Muscle of leg (tissue), 11 donors: ENCODE measurements around the gene MAP3K5. TPM values are rescaled to one million over a fixed set of nuclear protein-coding genes. Genes with fewer than 3 reads are reported as not detected.

Experiments
- DNase-seq: peaks from one replicate; pipeline ENCODE4 v3.0.0; 2013
- H3K27ac ChIP-seq: one replicate; pipeline ENCODE4 v1.5.1; 2013; ENCODE audit warnings: mild to moderate bottlenecking, low read length, control low read depth
- H3K27me3 ChIP-seq: one replicate; pipeline ENCODE4 v1.6.1; 2013; ENCODE audit warnings: low read length; ENCODE audit not compliant: control insufficient read depth, insufficient read depth
- H3K36me3 ChIP-seq: one replicate; pipeline ENCODE4 v1.6.1; 2013; ENCODE audit warnings: low read length; ENCODE audit not compliant: control insufficient read depth, insufficient read depth
- H3K4me1 ChIP-seq: one replicate; pipeline ENCODE4 v1.6.1; 2013; ENCODE audit warnings: low read length; ENCODE audit not compliant: control insufficient read depth, insufficient read depth
- H3K4me3 ChIP-seq: one replicate; pipeline ENCODE4 v1.5.1; 2013; ENCODE audit warnings: low read length, control low read depth
- H3K9me3 ChIP-seq: replicated peaks from 2 replicates; pipeline ENCODE4 v1.6.1; 2013; ENCODE audit warnings: low read depth, low read length; ENCODE audit not compliant: control insufficient read depth
- WGBS: methylation state at CpG from one replicate; pipeline ENCODE4 v1.1.5; 2013; ENCODE audit warnings: missing lambda C conversion rate; ENCODE audit not compliant: insufficient coverage; 5-methylcytosine and 5-hydroxymethylcytosine counted together
- polyA plus RNA-seq, 8 donors: library from polyadenylated mRNA; unstranded; fragments of 120-200 nt; gene quantifications; one replicate each; pipeline versions ENCODE4 v1.2.1 to v1.2.3, GENCODE V29; 2013; ENCODE audit warnings: inconsistent platforms in 1 of 8, low replicate concordance in 1 of 8; ENCODE audit not compliant: insufficient read length in 8 of 8, insufficient read depth in 1 of 8
- total RNA-seq: library from RNA; stranded (reverse); fragments of 120-200 nt; gene quantifications from one replicate; pipeline ENCODE4 v1.2.4, GENCODE V29; 2013

Gene MAP3K5
- total and polyA plus RNA-seq, 9 donors, result 1.6 to 3.3 (median 2.1) TPM

GRCh38 chr6:136635615-136636014 is 156.7 kb downstream of the MAP3K5 start:
- Histone ChIP-seq H3K27ac (no peak overlapping the region), H3K4me3 (no peak overlapping the region), H3K27me3 (no peaks in the 10 kb centered on the region), H3K4me1 (no peaks in the 10 kb centered on the region), H3K9me3 (no peaks in the 10 kb centered on the region), H3K36me3 (peaks cover 2% of the 10 kb centered on the region)
- no peak for DNase-seq
- WGBS, result no CpG with 5 or more reads among the region's 4 CpGs

GRCh38 chr6:136633355-136633754 is 158.9 kb downstream of the MAP3K5 start:
- H3K4me1 ChIP-seq, result no peaks in the 10 kb centered on the region

DNA sequence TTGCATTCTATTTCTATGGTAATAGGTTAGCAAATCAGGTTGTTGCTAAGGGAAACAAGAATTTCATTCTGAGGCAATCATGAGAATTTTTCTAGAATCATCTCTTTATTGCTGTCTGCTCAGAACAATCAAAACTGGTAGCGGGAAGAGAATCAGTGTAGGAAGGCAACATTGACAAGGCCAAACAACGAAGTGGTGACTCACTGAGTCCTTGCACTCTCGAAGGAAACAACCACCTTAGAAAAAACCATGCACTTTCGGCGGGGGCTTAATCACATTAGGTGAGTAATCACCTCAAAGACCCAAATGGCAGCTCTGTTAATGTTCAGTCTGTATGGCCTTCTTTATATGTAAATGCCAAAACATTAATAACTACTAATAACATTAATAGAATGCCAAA is 163.3 kb downstream of the MAP3K5 start:
- Histone ChIP-seq H3K4me3 (no peak overlapping the region), H3K9me3 (no peaks in the 10 kb centered on the region), H3K27ac (no peak overlapping the region), H3K27me3 (no peaks in the 10 kb centered on the region), H3K4me1 (no peaks in the 10 kb centered on the region), H3K36me3 (no peaks in the 10 kb centered on the region)
- no peak for DNase-seq
- 67% methylated on average over 3 of the region's 5 CpGs for WGBS

More at GRCh38 chr6:136633355-136633754, 158.9 kb downstream of the MAP3K5 start:
- no peaks in the 10 kb centered on the region for H3K9me3 ChIP-seq
- H3K36me3 ChIP-seq, result peaks cover 2% of the 10 kb centered on the region
- no peak overlapping the region for H3K27ac ChIP-seq
- no peak overlapping the region for H3K4me3 ChIP-seq
- peak; percentile 15 for DNase-seq
- H3K27me3 ChIP-seq, result no peaks in the 10 kb centered on the region
- WGBS, result no CpG with 5 or more reads among the region's 1 CpG

DNA sequence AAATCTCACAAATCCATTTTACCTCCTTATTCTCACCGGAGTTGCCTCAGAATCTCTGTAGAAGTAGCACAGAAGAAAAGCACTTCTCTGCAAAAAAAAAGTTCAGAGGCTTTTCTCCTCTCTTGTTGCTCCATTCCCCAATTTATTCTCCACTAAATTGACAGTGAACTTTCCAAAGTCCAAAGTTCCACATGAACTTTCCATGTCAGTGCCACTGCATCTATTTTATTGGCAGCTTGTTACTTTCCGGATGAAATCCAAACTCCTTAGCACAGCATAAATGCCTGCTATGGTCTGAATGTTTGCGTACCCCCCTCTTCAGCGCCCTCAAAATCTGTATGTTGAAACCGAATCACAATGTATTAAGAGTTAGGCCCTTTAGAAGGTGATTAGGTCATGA is 165.1 kb downstream of the MAP3K5 start:
- Histone ChIP-seq H3K27ac (no peak overlapping the region), H3K9me3 (no peaks in the 10 kb centered on the region), H3K4me1 (no peaks in the 10 kb centered on the region), H3K4me3 (no peak overlapping the region), H3K27me3 (no peaks in the 10 kb centered on the region), H3K36me3 (no peaks in the 10 kb centered on the region)
- no peak for DNase-seq
- 90% methylated on average over 3 of the region's 5 CpGs for WGBS

DNA sequence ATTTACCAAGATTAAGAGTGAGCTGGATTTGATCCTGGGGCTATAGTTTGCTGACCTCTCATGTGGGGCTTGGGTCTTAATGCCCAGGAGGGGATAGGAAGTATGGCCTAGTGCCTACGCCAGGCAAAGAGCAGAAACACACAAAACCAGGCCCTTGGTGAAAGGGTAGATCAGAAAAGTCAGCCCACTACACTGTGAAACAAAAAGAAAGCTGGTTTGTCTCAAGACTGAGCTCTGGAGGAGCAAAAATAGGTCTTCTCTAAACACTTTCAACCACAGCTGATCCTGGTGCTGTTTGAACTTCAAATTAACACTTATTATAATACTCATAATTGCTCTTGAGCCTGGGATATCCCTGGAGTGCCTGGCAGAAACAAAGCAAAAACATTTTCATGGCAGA is 167.0 kb downstream of the MAP3K5 start:
- no peaks in the 10 kb centered on the region for H3K36me3 ChIP-seq

GRCh38 chr6:136624347-136624746 is 167.9 kb downstream of the MAP3K5 start:
- Histone ChIP-seq H3K9me3 (no peaks in the 10 kb centered on the region), H3K27ac (no peak overlapping the region), H3K4me1 (no peaks in the 10 kb centered on the region), H3K27me3 (no peaks in the 10 kb centered on the region), H3K36me3 (no peaks in the 10 kb centered on the region), H3K4me3 (no peak overlapping the region)
- no peak for DNase-seq

More for the DNA sequence above, 167.0 kb downstream of the MAP3K5 start:
- no peak for DNase-seq
- no peak overlapping the region for H3K27ac ChIP-seq
- no peak overlapping the region for H3K4me3 ChIP-seq
- no CpG with 5 or more reads among the region's 1 CpG for WGBS
- H3K9me3 ChIP-seq, result no peaks in the 10 kb centered on the region
- H3K27me3 ChIP-seq, result no peaks in the 10 kb centered on the region
- H3K4me1 ChIP-seq, result no peaks in the 10 kb centered on the region

- WGBS, result no CpG with 5 or more reads among the region's 2 CpGs
- Histone ChIP-seq H3K27ac (no peak overlapping the region), H3K27me3 (no peaks in the 10 kb centered on the region), H3K4me1 (no peaks in the 10 kb centered on the region), H3K9me3 (no peaks in the 10 kb centered on the region), H3K4me3 (no peak overlapping the region), H3K36me3 (no peaks in the 10 kb centered on the region)
- no peak for DNase-seq
Measured at GRCh38 chr6:136618086-136618485, 174.2 kb downstream of the MAP3K5 start.

DNA sequence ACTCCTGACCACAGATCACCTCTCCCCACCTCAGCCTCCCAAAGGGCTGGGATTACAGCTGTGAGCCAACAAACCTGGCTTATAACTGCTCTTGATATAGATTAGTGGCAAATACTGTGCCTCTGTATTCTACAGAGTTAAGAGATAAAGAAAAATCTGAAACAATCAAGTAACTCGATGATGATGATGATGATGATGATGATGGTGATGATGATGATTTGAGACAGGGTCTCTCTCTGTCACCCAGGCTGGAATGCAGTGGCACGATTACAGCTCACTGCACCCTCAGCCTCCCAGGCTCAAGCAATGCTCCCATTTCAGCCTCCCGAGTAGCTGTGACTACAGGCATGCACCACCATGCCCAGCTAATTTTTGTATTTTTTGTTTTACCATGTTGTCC is 175.8 kb downstream of the MAP3K5 start:
- no peaks in the 10 kb centered on the region for H3K27me3 ChIP-seq
- WGBS, result 97% methylated on average over 3 of the region's 3 CpGs
- DNase-seq, result no peak
- H3K27ac ChIP-seq, result no peak overlapping the region
- H3K36me3 ChIP-seq, result no peaks in the 10 kb centered on the region
- H3K9me3 ChIP-seq, result no peaks in the 10 kb centered on the region
- H3K4me1 ChIP-seq, result no peaks in the 10 kb centered on the region
- H3K4me3 ChIP-seq, result no peak overlapping the region

- H3K4me3 ChIP-seq, result no peak overlapping the region
- H3K4me1 ChIP-seq, result no peaks in the 10 kb centered on the region
- 64% methylated on average over 2 of the region's 2 CpGs for WGBS
- no peak overlapping the region for H3K27ac ChIP-seq
- no peaks in the 10 kb centered on the region for H3K36me3 ChIP-seq
- H3K9me3 ChIP-seq, result no peaks in the 10 kb centered on the region
- DNase-seq, result no peak
- no peaks in the 10 kb centered on the region for H3K27me3 ChIP-seq
Measured at GRCh38 chr6:136614994-136615393, 177.3 kb downstream of the MAP3K5 start.

- Histone ChIP-seq H3K27ac (no peak overlapping the region), H3K9me3 (no peaks in the 10 kb centered on the region), H3K27me3 (no peaks in the 10 kb centered on the region), H3K4me1 (no peaks in the 10 kb centered on the region), H3K4me3 (no peak overlapping the region), H3K36me3 (no peaks in the 10 kb centered on the region)
- WGBS, result 100% methylated on average over 1 of the region's 1 CpG
- DNase-seq, result no peak
Measured at GRCh38 chr6:136614350-136614749, 177.9 kb downstream of the MAP3K5 start.

- Histone ChIP-seq H3K4me3 (no peak overlapping the region), H3K27me3 (no peaks in the 10 kb centered on the region), H3K4me1 (no peaks in the 10 kb centered on the region), H3K36me3 (no peaks in the 10 kb centered on the region), H3K27ac (no peak overlapping the region), H3K9me3 (no peaks in the 10 kb centered on the region)
- DNase-seq, result no peak
- WGBS, result no CpG with 5 or more reads among the region's 3 CpGs
Measured at GRCh38 chr6:136613477-136613876, 178.8 kb downstream of the MAP3K5 start.
